Measurements from ENCODE around the gene RGSL1. TPM values are rescaled to one million over a fixed set of nuclear protein-coding genes. Genes with fewer than 3 reads are reported as not detected.
A peak's percentile ranks its signal among the peaks of the same experiment; 100 is the strongest.

RGSL1 gene
- not detected for total RNA-seq
- not detected for polyA plus RNA-seq
- long read RNA-seq, donor 1 = 0 reads
- long read RNA-seq, donor 2 = 0 reads
- long read RNA-seq, donor 3 = 0 reads
- long read RNA-seq, donor 4 = 0 reads

- intact Hi-C loops (cut with DNase I) = no loop called here
- Histone ChIP-seq H3K4me1 (ENCODE audit: control insufficient read depth, insufficient read depth, low read length) (no peaks in the 10 kb centered on the region), H3K27ac (ENCODE audit: low read length) (no peak within 1 kb of the TSS), H3K27me3 (ENCODE audit: control insufficient read depth, insufficient read depth) (no peaks in the 10 kb centered on the region), H3K4me3 (ENCODE audit: low read length) (no peak within 1 kb of the TSS), H3K9me3 (ENCODE audit: control insufficient read depth, low read length) (no peaks in the 10 kb centered on the region)
- DNase-seq = no peak
- ATAC-seq = no peak
These were observed at the start of gene RGSL1 for GRCh38 chr1:182450087-182450486. RGSL1 (plus strand) TSS chr1:182450146; CDS start chr1:182450166, 20 bp downstream.

- intact Hi-C loops (cut with DNase I) = no loop called here
- WGBS = 94% methylated on average over 4 of the region's 4 CpGs
- Histone ChIP-seq H3K27me3 (ENCODE audit: control insufficient read depth, insufficient read depth) (no peaks in the 10 kb centered on the region), H3K4me3 (ENCODE audit: low read length) (no peak within 1 kb of the TSS), H3K4me1 (ENCODE audit: control insufficient read depth, insufficient read depth, low read length) (no peaks in the 10 kb centered on the region), H3K9me3 (ENCODE audit: control insufficient read depth, low read length) (peaks cover under 1% of the 10 kb centered on the region), H3K27ac (ENCODE audit: low read length) (no peak within 1 kb of the TSS)
- no peak for DNase-seq
- ATAC-seq = no peak
These were observed 49.4 kb upstream of the RGSL1 start, which contains the start of gene TEDDM1 for GRCh38 chr1:182400567-182400966. TEDDM1 (minus strand) TSS chr1:182400667; CDS start chr1:182400485, 182 bp downstream.

GRCh38 chr1:182404781-182405180 lies 45.2 kb upstream of the RGSL1 start:
- Histone ChIP-seq H3K4me1 (ENCODE audit: control insufficient read depth, insufficient read depth, low read length) (no peaks in the 10 kb centered on the region), H3K4me3 (ENCODE audit: low read length) (no peak overlapping the region)

GRCh38 chr1:182405578-182405977 lies 44.4 kb upstream of the RGSL1 start:
- no peak overlapping the region for H3K27ac ChIP-seq (ENCODE audit: low read length)
- intact Hi-C loops (cut with DNase I) = no loop called here
- 94% methylated on average over 1 of the region's 1 CpG for WGBS
- DNase-seq (no peak), ATAC-seq (no peak)
- H3K27me3 ChIP-seq (ENCODE audit: control insufficient read depth, insufficient read depth) = peaks cover 3% of the 10 kb centered on the region
- H3K4me3 ChIP-seq (ENCODE audit: low read length) = no peak overlapping the region
- no peaks in the 10 kb centered on the region for H3K4me1 ChIP-seq (ENCODE audit: control insufficient read depth, insufficient read depth, low read length)
- H3K9me3 ChIP-seq (ENCODE audit: control insufficient read depth, low read length) = peaks cover 2% of the 10 kb centered on the region

More at GRCh38 chr1:182404781-182405180, 45.2 kb upstream of the RGSL1 start:
- ATAC-seq (no peak), DNase-seq (no peak)
- H3K27ac ChIP-seq (ENCODE audit: low read length) = no peak overlapping the region
- WGBS = 61% methylated on average over 1 of the region's 1 CpG
- intact Hi-C loops (cut with DNase I) = no loop called here
- peaks cover 2% of the 10 kb centered on the region for H3K9me3 ChIP-seq (ENCODE audit: control insufficient read depth, low read length)
- peaks cover 3% of the 10 kb centered on the region for H3K27me3 ChIP-seq (ENCODE audit: control insufficient read depth, insufficient read depth)

- WGBS = 69% methylated on average over 1 of the region's 1 CpG
- Histone ChIP-seq H3K27ac (ENCODE audit: low read length) (no peak overlapping the region), H3K4me1 (ENCODE audit: control insufficient read depth, insufficient read depth, low read length) (no peaks in the 10 kb centered on the region)
These were observed 43.9 kb upstream of the RGSL1 start for GRCh38 chr1:182406012-182406411.

GRCh38 chr1:182407724-182408123 lies 42.2 kb upstream of the RGSL1 start:
- Histone ChIP-seq H3K4me3 (ENCODE audit: low read length) (no peak overlapping the region), H3K27ac (ENCODE audit: low read length) (no peak overlapping the region), H3K4me1 (ENCODE audit: control insufficient read depth, insufficient read depth, low read length) (no peaks in the 10 kb centered on the region), H3K27me3 (ENCODE audit: control insufficient read depth, insufficient read depth) (peaks cover 3% of the 10 kb centered on the region), H3K9me3 (ENCODE audit: control insufficient read depth, low read length) (peaks cover 2% of the 10 kb centered on the region)
- no peak for DNase-seq
- no peak for ATAC-seq
- intact Hi-C loops (cut with DNase I) = no loop called here
- WGBS = 47% methylated on average over 3 of the region's 3 CpGs

More at GRCh38 chr1:182406012-182406411, 43.9 kb upstream of the RGSL1 start:
- peaks cover 3% of the 10 kb centered on the region for H3K27me3 ChIP-seq (ENCODE audit: control insufficient read depth, insufficient read depth)
- peaks cover 2% of the 10 kb centered on the region for H3K9me3 ChIP-seq (ENCODE audit: control insufficient read depth, low read length)
- no peak for DNase-seq
- intact Hi-C loops (cut with DNase I) = no loop called here
- ATAC-seq = no peak
- no peak overlapping the region for H3K4me3 ChIP-seq (ENCODE audit: low read length)

GRCh38 chr1:182408435-182409075 lies 41.4 kb upstream of the RGSL1 start:
- WGBS = 68% methylated on average over 3 of the region's 3 CpGs
- no peak for DNase-seq
- intact Hi-C loops (cut with DNase I) = no loop called here

GRCh38 chr1:182410138-182410537 lies 39.8 kb upstream of the RGSL1 start:
- Histone ChIP-seq H3K9me3 (ENCODE audit: control insufficient read depth, low read length) (peaks cover 2% of the 10 kb centered on the region), H3K27ac (ENCODE audit: low read length) (no peak overlapping the region), H3K27me3 (ENCODE audit: control insufficient read depth, insufficient read depth) (peaks cover 3% of the 10 kb centered on the region), H3K4me1 (ENCODE audit: control insufficient read depth, insufficient read depth, low read length) (no peaks in the 10 kb centered on the region), H3K4me3 (ENCODE audit: low read length) (no peak overlapping the region)
- WGBS = 70% methylated on average over 4 of the region's 4 CpGs
- DNase-seq (no peak), ATAC-seq (no peak)
- intact Hi-C loops (cut with DNase I) = no loop called here

More at GRCh38 chr1:182408435-182409075, 41.4 kb upstream of the RGSL1 start:
- Histone ChIP-seq H3K4me1 (ENCODE audit: control insufficient read depth, insufficient read depth, low read length) (no peaks in the 10 kb centered on the region), H3K9me3 (ENCODE audit: control insufficient read depth, low read length) (peaks cover 2% of the 10 kb centered on the region), H3K27ac (ENCODE audit: low read length) (no peak overlapping the region), H3K27me3 (ENCODE audit: control insufficient read depth, insufficient read depth) (peaks cover 3% of the 10 kb centered on the region), H3K4me3 (ENCODE audit: low read length) (no peak overlapping the region)
- no peak for ATAC-seq

- no peaks in the 10 kb centered on the region for H3K4me1 ChIP-seq (ENCODE audit: control insufficient read depth, insufficient read depth, low read length)
- H3K27ac ChIP-seq (ENCODE audit: low read length) = no peak overlapping the region
- WGBS = 17% methylated on average over 1 of the region's 1 CpG
- intact Hi-C loops (cut with DNase I) = no loop called here
- peaks cover 3% of the 10 kb centered on the region for H3K27me3 ChIP-seq (ENCODE audit: control insufficient read depth, insufficient read depth)
- H3K4me3 ChIP-seq (ENCODE audit: low read length) = no peak overlapping the region
- DNase-seq (no peak), ATAC-seq (peak; percentile 65 to 89)
- no peaks in the 10 kb centered on the region for H3K9me3 ChIP-seq (ENCODE audit: control insufficient read depth, low read length)
These were observed 39.2 kb upstream of the RGSL1 start for GRCh38 chr1:182410620-182411273.

- Histone ChIP-seq H3K27ac (ENCODE audit: low read length) (no peak overlapping the region), H3K27me3 (ENCODE audit: control insufficient read depth, insufficient read depth) (no peaks in the 10 kb centered on the region), H3K4me3 (ENCODE audit: low read length) (no peak overlapping the region), H3K4me1 (ENCODE audit: control insufficient read depth, insufficient read depth, low read length) (no peaks in the 10 kb centered on the region), H3K9me3 (ENCODE audit: control insufficient read depth, low read length) (no peaks in the 10 kb centered on the region)
- WGBS = 84% methylated on average over 3 of the region's 3 CpGs
- DNase-seq (no peak), ATAC-seq (no peak)
- intact Hi-C loops (cut with DNase I) = no loop called here
These were observed 36.5 kb upstream of the RGSL1 start for GRCh38 chr1:182413486-182413885.

- Histone ChIP-seq H3K27ac (ENCODE audit: low read length) (no peak overlapping the region), H3K4me3 (ENCODE audit: low read length) (no peak overlapping the region), H3K4me1 (ENCODE audit: control insufficient read depth, insufficient read depth, low read length) (no peaks in the 10 kb centered on the region), H3K9me3 (ENCODE audit: control insufficient read depth, low read length) (no peaks in the 10 kb centered on the region), H3K27me3 (ENCODE audit: control insufficient read depth, insufficient read depth) (no peaks in the 10 kb centered on the region)
- no peak for DNase-seq
- ATAC-seq = no peak
- whole genome bisulfite sequencing = 85% methylated on average over 6 of the region's 6 CpGs
- intact Hi-C loops (cut with DNase I) = no loop called here
These were observed 36.0 kb upstream of the RGSL1 start for GRCh38 chr1:182413969-182414368.

Data from right cardiac atrium (tissue), 5 donors.